H9 (cell line): ENCODE results near the gene CAMK1G. TPM values are rescaled to one million over a fixed set of nuclear protein-coding genes. Genes with fewer than 3 reads are reported as not detected.

Experiments used
- DNase-seq: peaks from one replicate; pipeline ENCODE4 v3.0.0-alpha.2; 2017
- H2AFZ ChIP-seq: one replicate; pipeline ENCODE4 v1.6.1; 2013; ENCODE audit warnings: mild to moderate bottlenecking, low read length, control low read depth, moderate library complexity
- H2AK5ac ChIP-seq: 2 replicates; pipeline ENCODE4 v1.6.1; 2013; ENCODE audit warnings: low read length, control low read depth, mixed read lengths; ENCODE audit not compliant: insufficient read length
- H2BK120ac ChIP-seq: one replicate; pipeline ENCODE4 v1.6.1; 2013; ENCODE audit warnings: low read depth, mild to moderate bottlenecking, low read length, control low read depth, inconsistent platforms; ENCODE audit not compliant: poor library complexity, severe bottlenecking
- H2BK12ac ChIP-seq: 2 replicates; pipeline ENCODE4 v1.6.1; 2013; ENCODE audit warnings: low read length, control low read depth, mixed read lengths, low read depth; ENCODE audit not compliant: insufficient read length
- H2BK15ac ChIP-seq: 2 replicates; pipeline ENCODE4 v1.6.1; 2013; ENCODE audit warnings: low read depth, low read length, control low read depth
- H2BK20ac ChIP-seq: one replicate; pipeline ENCODE4 v1.6.1; 2013; ENCODE audit warnings: low read depth, mild to moderate bottlenecking, low read length, control low read depth, inconsistent platforms; ENCODE audit not compliant: poor library complexity, severe bottlenecking
- H2BK5ac ChIP-seq: 2 replicates; pipeline ENCODE4 v1.6.1; 2013; ENCODE audit warnings: low read length, control low read depth, mixed read lengths; ENCODE audit not compliant: insufficient read length
- H3K14ac ChIP-seq: 2 replicates; pipeline ENCODE4 v1.6.1; 2013; ENCODE audit warnings: low read length, control low read depth; ENCODE audit not compliant: insufficient read depth
- H3K18ac ChIP-seq: 2 replicates; pipeline ENCODE4 v1.6.1; 2013; ENCODE audit warnings: low read depth, mild to moderate bottlenecking, mixed read lengths, low read length, control low read depth; ENCODE audit not compliant: insufficient read length
- H3K23ac ChIP-seq: 2 replicates; pipeline ENCODE4 v1.6.1; 2013; ENCODE audit warnings: low read length, control low read depth, mixed read lengths, low read depth; ENCODE audit not compliant: insufficient read length
- H3K23me2 ChIP-seq: 2 replicates; pipeline ENCODE4 v1.6.1; 2013; ENCODE audit warnings: low read depth, mild to moderate bottlenecking, mixed read lengths, low read length, control low read depth; ENCODE audit not compliant: insufficient read length, poor library complexity, severe bottlenecking
- H3K27ac ChIP-seq: 2 replicates; pipeline ENCODE4 v1.5.1; 2013; ENCODE audit warnings: low read length, control low read depth, mixed read lengths, low read depth; ENCODE audit not compliant: insufficient read length
- H3K27me3 ChIP-seq: 2 replicates; pipeline ENCODE4 v1.6.1; 2013; ENCODE audit warnings: low read length, control low read depth, inconsistent platforms; ENCODE audit not compliant: insufficient read depth
- H3K4ac ChIP-seq: 2 replicates; pipeline ENCODE4 v1.6.1; 2013; ENCODE audit warnings: low read depth, mild to moderate bottlenecking, control low read depth, inconsistent platforms, low read length, moderate library complexity
- H3K4me1 ChIP-seq: 2 replicates; pipeline ENCODE4 v1.6.1; 2013; ENCODE audit warnings: low read length, control low read depth, inconsistent platforms; ENCODE audit not compliant: insufficient read depth
- H3K4me2 ChIP-seq: 2 replicates; pipeline ENCODE4 v1.6.1; 2013; ENCODE audit warnings: low read length, control low read depth, mixed read lengths; ENCODE audit not compliant: insufficient read length, insufficient read depth
- H3K56ac ChIP-seq: 2 replicates; pipeline ENCODE4 v1.6.1; 2013; ENCODE audit warnings: low read depth, mild to moderate bottlenecking, mixed read lengths, low read length, control low read depth; ENCODE audit not compliant: insufficient read length
- H3K79me1 ChIP-seq: 2 replicates; pipeline ENCODE4 v1.6.1; 2013; ENCODE audit warnings: low read depth, mild to moderate bottlenecking, moderate library complexity, low read length, control low read depth, inconsistent platforms; ENCODE audit not compliant: insufficient read depth, poor library complexity, severe bottlenecking
- H3K79me2 ChIP-seq: 2 replicates; pipeline ENCODE4 v1.6.1; 2013; ENCODE audit warnings: low read length, control low read depth, inconsistent platforms; ENCODE audit not compliant: insufficient read depth
- H3K9ac ChIP-seq: 2 replicates; pipeline ENCODE4 v1.6.1; 2013; ENCODE audit warnings: low read length, control low read depth, mixed read lengths; ENCODE audit not compliant: insufficient read length; ENCODE audit errors: extremely low read depth
- H3K9me3 ChIP-seq: one replicate; pipeline ENCODE4 v1.6.1; 2013; ENCODE audit warnings: low read depth, low read length, inconsistent platforms; ENCODE audit not compliant: control insufficient read depth
- H3T11ph ChIP-seq: one replicate; pipeline ENCODE4 v1.6.1; 2013; ENCODE audit warnings: mild to moderate bottlenecking, low read length, control low read depth, inconsistent platforms
- H4K20me1 ChIP-seq: one replicate; pipeline ENCODE4 v1.6.1; 2013; ENCODE audit not compliant: control insufficient read depth, insufficient read length, insufficient read depth
- H4K5ac ChIP-seq: 2 replicates; pipeline ENCODE4 v1.6.1; 2013; ENCODE audit warnings: low read depth, mild to moderate bottlenecking, mixed read lengths, low read length, control low read depth; ENCODE audit not compliant: insufficient read length
- H4K8ac ChIP-seq: replicated peaks from 2 replicates; pipeline ENCODE4 v1.6.1; 2013; ENCODE audit warnings: low read length, control low read depth, mixed read lengths, low read depth; ENCODE audit not compliant: insufficient read length
- H4K91ac ChIP-seq: 2 replicates; pipeline ENCODE4 v1.6.1; 2013; ENCODE audit warnings: low read depth, mild to moderate bottlenecking, moderate library complexity, mixed read lengths, low read length, control low read depth; ENCODE audit not compliant: insufficient read length
- H3K27ac Mint-ChIP-seq, 3 experiments: 2 replicates in 2 of 3; 3 replicates in 1 of 3; pipeline ENCODE4 v1.8.0; 2020 to 2021; ENCODE audit warnings: mixed read lengths in 3 of 3, mild to moderate bottlenecking in 1 of 3, moderate library complexity in 1 of 3
- H3K27me3 Mint-ChIP-seq: 2 replicates; pipeline ENCODE4 v1.8.0; 2021; ENCODE audit warnings: low read depth, mild to moderate bottlenecking, moderate library complexity, mixed read lengths
- H3K36me3 Mint-ChIP-seq, 3 experiments: 2 replicates in 2 of 3; 3 replicates in 1 of 3; pipeline ENCODE4 v1.8.0; 2020 to 2021; ENCODE audit warnings: low read depth in 3 of 3, mixed read lengths in 3 of 3; ENCODE audit not compliant: insufficient read depth in 1 of 3
- H3K4me1 Mint-ChIP-seq, 2 experiments: 2 replicates each; pipeline ENCODE4 v1.8.0; 2020; ENCODE audit warnings: mixed read lengths in 2 of 2
- H3K4me3 Mint-ChIP-seq, 2 experiments: 2 replicates in 1 of 2; 3 replicates in 1 of 2; pipeline ENCODE4 v1.8.0; 2020 to 2021; ENCODE audit warnings: mild to moderate bottlenecking in 2 of 2, mixed read lengths in 2 of 2, moderate library complexity in 1 of 2
- H3K9me3 Mint-ChIP-seq, 2 experiments: 2 replicates in 1 of 2; 3 replicates in 1 of 2; pipeline ENCODE4 v1.8.0; 2020; ENCODE audit warnings: mild to moderate bottlenecking in 2 of 2, mixed read lengths in 2 of 2, moderate library complexity in 1 of 2
- WGBS: extraction: QIAGEN DNeasy Blood & Tissue Kit; methylation state at CpG from one replicate; pipeline ENCODE4 v1.1.7; 2013; ENCODE audit warnings: missing lambda C conversion rate, low lambda C conversion rate, mixed read lengths; ENCODE audit not compliant: insufficient read length; ENCODE audit errors: extremely low coverage; 5-methylcytosine and 5-hydroxymethylcytosine counted together
- total RNA-seq: library from RNA; stranded (reverse); gene quantifications from 2 replicates; pipeline ENCODE4 v1.2.1, GENCODE V29; 2021
- TF ChIP-seq, protein P1 (sequence below): fragments of 200-600 bp; sonication (generic); conservative IDR thresholded peaks from 3 replicates; pipeline ENCODE4 v1.8.0; 2021; ENCODE audit warnings: antibody characterized with exemption, mild to moderate bottlenecking

CAMK1G gene
- total RNA-seq, 1 experiment from 2014 or later: 0.28 TPM

DNA sequence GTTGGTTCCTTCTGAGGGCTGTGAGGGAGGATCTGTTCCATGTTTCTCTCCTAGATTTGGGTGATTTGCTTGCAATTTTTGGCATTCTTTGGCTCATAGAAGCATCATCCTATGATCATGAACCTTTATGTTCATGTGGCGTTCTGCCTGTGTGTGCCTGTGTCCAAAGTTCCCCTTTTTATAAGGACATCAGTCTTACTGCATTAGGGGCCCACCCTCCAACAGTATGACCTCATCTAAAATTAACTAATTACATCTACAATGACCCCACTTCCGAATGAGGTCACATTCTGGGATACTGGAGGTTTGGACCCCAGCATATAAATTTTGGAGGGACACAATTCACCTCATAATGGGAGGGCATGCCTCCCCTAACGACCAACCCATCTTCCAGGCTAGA lies 12.8 kb upstream of the CAMK1G start:
- peaks cover 49% of the 10 kb centered on the region for H3K27me3 Mint-ChIP-seq
- H2BK120ac ChIP-seq: no peak overlapping the region
- no peak overlapping the region for H3K9ac ChIP-seq
- H3K27ac Mint-ChIP-seq: no peak overlapping the region
- H2BK12ac ChIP-seq: no peak overlapping the region
- no peak overlapping the region for H3K18ac ChIP-seq
- no peaks in the 10 kb centered on the region for H3K27me3 ChIP-seq
- no peak overlapping the region for H3K23ac ChIP-seq
- H2BK15ac ChIP-seq: no peak overlapping the region
- H3K9me3 Mint-ChIP-seq: no peaks in the 10 kb centered on the region; a peak in 2 of 5 replicates
- no peaks in the 10 kb centered on the region for H3K4me1 ChIP-seq
- DNase-seq: no peak
- H3K4ac ChIP-seq: no peak overlapping the region
- no peaks in the 10 kb centered on the region for H4K20me1 ChIP-seq
- H3K36me3 Mint-ChIP-seq: no peaks in the 10 kb centered on the region
- H3K4me3 Mint-ChIP-seq: no peak overlapping the region
- no peak overlapping the region for H4K91ac ChIP-seq
- H2BK5ac ChIP-seq: no peak overlapping the region
- no peak overlapping the region for H2AFZ ChIP-seq
- no peak overlapping the region for H3K56ac ChIP-seq
- TF ChIP-seq, protein P1, sequence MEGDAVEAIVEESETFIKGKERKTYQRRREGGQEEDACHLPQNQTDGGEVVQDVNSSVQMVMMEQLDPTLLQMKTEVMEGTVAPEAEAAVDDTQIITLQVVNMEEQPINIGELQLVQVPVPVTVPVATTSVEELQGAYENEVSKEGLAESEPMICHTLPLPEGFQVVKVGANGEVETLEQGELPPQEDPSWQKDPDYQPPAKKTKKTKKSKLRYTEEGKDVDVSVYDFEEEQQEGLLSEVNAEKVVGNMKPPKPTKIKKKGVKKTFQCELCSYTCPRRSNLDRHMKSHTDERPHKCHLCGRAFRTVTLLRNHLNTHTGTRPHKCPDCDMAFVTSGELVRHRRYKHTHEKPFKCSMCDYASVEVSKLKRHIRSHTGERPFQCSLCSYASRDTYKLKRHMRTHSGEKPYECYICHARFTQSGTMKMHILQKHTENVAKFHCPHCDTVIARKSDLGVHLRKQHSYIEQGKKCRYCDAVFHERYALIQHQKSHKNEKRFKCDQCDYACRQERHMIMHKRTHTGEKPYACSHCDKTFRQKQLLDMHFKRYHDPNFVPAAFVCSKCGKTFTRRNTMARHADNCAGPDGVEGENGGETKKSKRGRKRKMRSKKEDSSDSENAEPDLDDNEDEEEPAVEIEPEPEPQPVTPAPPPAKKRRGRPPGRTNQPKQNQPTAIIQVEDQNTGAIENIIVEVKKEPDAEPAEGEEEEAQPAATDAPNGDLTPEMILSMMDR: no peak
- H2BK20ac ChIP-seq: no peak overlapping the region
- no peak overlapping the region for H4K5ac ChIP-seq
- no peak overlapping the region for H3K14ac ChIP-seq
- no peak overlapping the region for H3T11ph ChIP-seq
- no peak overlapping the region for H4K8ac ChIP-seq
- H3K27ac ChIP-seq: no peak overlapping the region
- H3K4me1 Mint-ChIP-seq: peaks cover 10% of the 10 kb centered on the region in 2 experiments
- H2AK5ac ChIP-seq: no peak overlapping the region
- no peaks in the 10 kb centered on the region for H3K79me2 ChIP-seq
- no peak overlapping the region for H3K4me2 ChIP-seq
- H3K23me2 ChIP-seq: no peaks in the 10 kb centered on the region
- no peaks in the 10 kb centered on the region for H3K79me1 ChIP-seq
- no CpG with 5 or more reads among the region's 3 CpGs for WGBS
- H3K9me3 ChIP-seq: no peaks in the 10 kb centered on the region
